IPS-18c (cell line): Measurements from ENCODE around the gene CTNNBIP1.

Experiments
- H3K4me3 ChIP-seq: 2 replicates; pipeline ENCODE4 v1.7.0; 2013; ENCODE audit warnings: low read depth, mild to moderate bottlenecking, low read length, moderate library complexity; ENCODE audit not compliant: insufficient read depth
- H3K9me3 ChIP-seq: one replicate; pipeline ENCODE4 v1.6.1; 2013; ENCODE audit warnings: mild to moderate bottlenecking, low read length, moderate library complexity; ENCODE audit not compliant: control insufficient read depth, insufficient read depth

Gene CTNNBIP1

GRCh38 chr1:9871021-9871420, 39.0 kb downstream of the CTNNBIP1 start:
- Histone ChIP-seq H3K9me3 (no peaks in the 10 kb centered on the region), H3K4me3 (no peak overlapping the region)

- Histone ChIP-seq H3K9me3 (no peaks in the 10 kb centered on the region), H3K4me3 (no peak overlapping the region)
Observed at GRCh38 chr1:9870572-9870971, 39.5 kb downstream of the CTNNBIP1 start.

- Histone ChIP-seq H3K4me3 (no peak overlapping the region), H3K9me3 (no peaks in the 10 kb centered on the region)
Observed at GRCh38 chr1:9869831-9870251, 40.2 kb downstream of the CTNNBIP1 start.

- no peaks in the 10 kb centered on the region for H3K9me3 ChIP-seq
Observed at GRCh38 chr1:9868244-9868590, 41.9 kb downstream of the CTNNBIP1 start.

DNA sequence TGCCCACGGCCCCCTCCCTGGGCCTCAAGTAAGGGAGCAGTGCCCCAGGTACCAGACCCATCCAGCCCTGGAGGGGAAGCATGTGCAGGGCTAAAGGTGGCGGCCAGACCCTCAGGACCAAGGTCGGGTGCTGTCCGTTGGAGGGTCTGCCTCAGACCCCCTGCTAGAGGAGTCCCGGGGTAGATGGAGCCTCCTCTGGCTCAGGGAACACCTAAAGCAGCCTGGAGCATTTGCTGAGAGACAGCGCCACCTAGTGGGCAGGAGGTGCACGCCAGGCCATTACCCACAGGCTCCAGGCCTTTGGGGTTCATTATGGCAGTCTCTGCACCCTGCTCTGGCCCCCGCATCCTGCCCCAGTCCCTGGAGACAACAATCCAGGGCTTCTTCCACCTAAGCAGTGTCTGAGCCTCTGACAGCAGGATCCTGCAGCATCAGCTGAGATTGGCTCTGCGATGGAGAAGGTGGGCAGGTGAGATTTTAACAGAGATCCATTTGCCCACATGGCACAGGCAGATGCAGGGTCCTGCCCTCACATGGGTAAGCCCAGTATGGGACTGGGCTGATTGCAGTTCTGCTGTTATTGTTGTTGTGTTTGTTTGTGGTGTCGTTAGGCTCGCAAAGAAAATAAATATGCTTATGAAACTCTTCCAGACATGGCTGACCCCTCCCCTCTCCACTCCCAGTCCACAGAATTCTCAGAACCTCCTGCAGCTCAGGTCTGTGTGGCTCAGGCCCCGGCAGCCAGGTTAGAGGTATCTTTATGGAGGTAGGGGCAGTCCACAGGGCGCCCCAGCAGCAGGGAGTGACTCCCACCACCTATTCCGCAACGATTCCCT, 42.4 kb downstream of the CTNNBIP1 start:
- Histone ChIP-seq H3K4me3 (no peak overlapping the region), H3K9me3 (no peaks in the 10 kb centered on the region)

More at GRCh38 chr1:9868244-9868590, 41.9 kb downstream of the CTNNBIP1 start:
- H3K4me3 ChIP-seq = no peak overlapping the region

GRCh38 chr1:9866836-9867235, 43.2 kb downstream of the CTNNBIP1 start:
- Histone ChIP-seq H3K9me3 (no peaks in the 10 kb centered on the region), H3K4me3 (no peak overlapping the region)

DNA sequence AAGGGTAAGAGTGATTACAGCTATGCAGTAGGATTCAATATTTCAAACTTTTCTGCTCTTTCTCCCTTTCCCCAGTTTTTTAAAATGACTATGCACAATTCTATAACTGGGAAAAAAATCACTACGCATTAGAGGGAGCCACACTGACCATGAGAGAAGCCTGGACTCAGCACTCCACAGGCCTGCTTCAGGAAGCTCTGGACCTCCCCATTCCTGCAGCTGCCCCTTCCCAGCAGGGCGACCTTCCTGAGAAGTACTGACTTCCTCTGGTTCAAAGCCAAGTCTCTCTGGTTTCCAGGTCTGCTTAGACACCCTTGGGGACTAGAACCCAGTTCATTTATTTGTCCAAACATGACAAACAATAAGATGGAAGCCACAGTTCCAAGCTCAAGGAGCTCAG, 44.3 kb downstream of the CTNNBIP1 start:
- H3K9me3 ChIP-seq = no peaks in the 10 kb centered on the region
- H3K4me3 ChIP-seq = no peak overlapping the region

DNA sequence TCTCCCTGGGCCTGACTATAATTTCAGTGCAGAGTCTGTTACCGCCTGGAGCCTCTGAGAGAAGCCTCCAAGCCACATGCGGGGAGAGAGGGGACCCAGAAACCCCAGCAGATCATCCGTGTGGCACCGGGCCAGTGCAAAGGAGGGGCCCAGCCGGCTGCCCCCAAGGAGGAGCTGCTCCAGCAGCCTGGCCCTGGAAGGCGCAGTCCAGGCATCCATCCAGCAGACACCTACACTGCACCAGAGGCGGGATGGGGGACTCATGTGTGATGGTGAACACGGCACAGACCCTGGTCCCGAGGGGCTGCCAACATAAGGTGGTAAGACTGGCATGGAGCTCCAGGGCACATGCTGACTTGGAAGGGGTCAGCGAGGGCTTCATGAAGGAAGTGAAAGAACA, 46.7 kb downstream of the CTNNBIP1 start:
- no peaks in the 10 kb centered on the region for H3K9me3 ChIP-seq
- no peak overlapping the region for H3K4me3 ChIP-seq

- no peaks in the 10 kb centered on the region for H3K9me3 ChIP-seq
- H3K4me3 ChIP-seq = no peak overlapping the region
Observed at GRCh38 chr1:9861360-9861759, 48.7 kb downstream of the CTNNBIP1 start.

GRCh38 chr1:9860887-9861286, 49.2 kb downstream of the CTNNBIP1 start:
- H3K9me3 ChIP-seq = no peaks in the 10 kb centered on the region
- no peak overlapping the region for H3K4me3 ChIP-seq

DNA sequence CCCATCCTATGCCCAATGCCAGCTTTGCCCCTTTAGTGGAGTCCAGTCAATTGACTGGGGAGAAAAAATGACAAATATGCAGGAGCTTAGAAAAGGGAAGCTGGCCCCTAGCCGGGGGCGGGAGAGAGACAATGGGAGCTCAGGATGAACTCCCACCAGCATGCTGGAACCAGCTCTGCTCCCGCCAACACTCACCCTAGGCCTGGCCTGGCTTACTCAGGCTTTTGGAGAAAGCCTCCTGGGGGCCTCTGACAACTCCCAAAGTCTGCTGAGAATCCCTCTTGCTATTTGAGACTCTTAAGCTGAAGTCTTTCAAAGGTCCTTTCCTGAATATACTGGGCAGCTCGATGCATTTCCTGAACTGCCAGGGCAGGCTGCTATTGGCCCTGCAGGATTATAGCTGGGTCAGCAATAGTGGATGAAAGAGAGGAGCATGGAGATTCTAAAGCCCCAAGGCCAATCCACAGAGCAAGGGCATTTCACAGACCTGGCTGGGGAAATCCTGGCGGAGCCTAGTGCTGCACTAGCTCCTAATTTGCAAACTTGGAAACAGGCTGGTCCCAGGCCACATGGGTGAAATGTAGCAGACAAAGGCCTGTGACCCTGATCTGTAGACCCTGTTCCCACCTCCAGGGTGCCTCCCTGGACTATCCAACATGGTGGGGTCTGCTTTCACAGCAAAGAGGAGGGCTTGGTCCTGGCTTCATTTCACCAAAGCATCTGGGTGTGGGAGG, 50.6 kb downstream of the CTNNBIP1 start:
- no peak overlapping the region for H3K4me3 ChIP-seq
- no peaks in the 10 kb centered on the region for H3K9me3 ChIP-seq

DNA sequence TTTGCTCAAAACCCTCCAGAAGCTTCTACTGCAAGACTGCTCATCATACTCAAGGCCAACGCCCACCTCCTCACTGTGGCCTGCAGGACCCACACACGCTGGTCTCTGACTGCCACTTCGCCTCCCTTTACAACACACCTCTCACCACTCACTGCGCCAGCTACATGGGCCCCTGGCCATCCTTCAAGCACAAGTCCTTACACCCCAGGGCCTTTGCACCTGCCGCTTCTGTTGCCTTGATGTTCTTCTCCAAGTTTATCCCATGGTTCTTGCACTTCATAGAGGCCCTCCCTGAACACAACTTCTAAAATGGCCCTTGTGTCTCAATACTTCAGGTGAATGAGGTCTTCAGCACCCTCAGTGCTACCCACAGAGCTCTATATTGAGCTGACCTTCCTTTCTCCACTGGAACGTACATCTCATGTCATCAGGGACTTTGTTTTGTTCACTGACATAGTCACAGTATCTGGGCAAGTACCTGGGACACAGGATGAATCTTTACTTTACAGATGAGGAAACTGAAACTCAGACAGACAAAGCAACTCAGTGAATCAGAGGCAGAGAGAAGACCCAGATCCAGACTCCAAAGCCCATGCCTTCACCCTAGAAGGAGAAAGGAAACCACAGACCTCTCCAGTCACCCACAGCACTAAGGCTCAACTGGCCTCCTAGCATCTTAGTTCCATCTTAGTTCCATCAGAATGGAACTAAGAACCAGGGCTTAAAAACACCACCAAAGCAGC, 51.6 kb downstream of the CTNNBIP1 start:
- no peak overlapping the region for H3K4me3 ChIP-seq
- no peaks in the 10 kb centered on the region for H3K9me3 ChIP-seq

- no peaks in the 10 kb centered on the region for H3K9me3 ChIP-seq
Observed at GRCh38 chr1:9855186-9855585, 54.9 kb downstream of the CTNNBIP1 start.

DNA sequence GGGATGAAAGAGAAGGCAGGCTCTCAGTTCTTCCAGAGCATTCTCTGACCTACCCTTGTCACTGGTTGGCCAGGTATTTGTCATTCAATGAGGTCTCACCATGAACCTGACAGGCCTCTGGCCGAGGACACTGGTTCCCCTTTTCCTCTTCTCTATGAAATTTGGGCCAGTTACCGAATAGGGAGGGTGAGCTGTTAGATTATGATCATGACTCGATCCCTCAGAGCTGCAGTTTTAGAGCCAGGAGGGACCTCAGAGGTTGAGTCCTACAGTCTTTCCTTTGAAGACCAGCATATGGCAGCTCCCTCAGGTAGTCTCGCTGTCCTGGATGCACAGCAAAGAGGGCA, 56.8 kb downstream of the CTNNBIP1 start:
- H3K9me3 ChIP-seq = no peaks in the 10 kb centered on the region
- no peak overlapping the region for H3K4me3 ChIP-seq

More at GRCh38 chr1:9855186-9855585, 54.9 kb downstream of the CTNNBIP1 start:
- H3K4me3 ChIP-seq = no peak overlapping the region

DNA sequence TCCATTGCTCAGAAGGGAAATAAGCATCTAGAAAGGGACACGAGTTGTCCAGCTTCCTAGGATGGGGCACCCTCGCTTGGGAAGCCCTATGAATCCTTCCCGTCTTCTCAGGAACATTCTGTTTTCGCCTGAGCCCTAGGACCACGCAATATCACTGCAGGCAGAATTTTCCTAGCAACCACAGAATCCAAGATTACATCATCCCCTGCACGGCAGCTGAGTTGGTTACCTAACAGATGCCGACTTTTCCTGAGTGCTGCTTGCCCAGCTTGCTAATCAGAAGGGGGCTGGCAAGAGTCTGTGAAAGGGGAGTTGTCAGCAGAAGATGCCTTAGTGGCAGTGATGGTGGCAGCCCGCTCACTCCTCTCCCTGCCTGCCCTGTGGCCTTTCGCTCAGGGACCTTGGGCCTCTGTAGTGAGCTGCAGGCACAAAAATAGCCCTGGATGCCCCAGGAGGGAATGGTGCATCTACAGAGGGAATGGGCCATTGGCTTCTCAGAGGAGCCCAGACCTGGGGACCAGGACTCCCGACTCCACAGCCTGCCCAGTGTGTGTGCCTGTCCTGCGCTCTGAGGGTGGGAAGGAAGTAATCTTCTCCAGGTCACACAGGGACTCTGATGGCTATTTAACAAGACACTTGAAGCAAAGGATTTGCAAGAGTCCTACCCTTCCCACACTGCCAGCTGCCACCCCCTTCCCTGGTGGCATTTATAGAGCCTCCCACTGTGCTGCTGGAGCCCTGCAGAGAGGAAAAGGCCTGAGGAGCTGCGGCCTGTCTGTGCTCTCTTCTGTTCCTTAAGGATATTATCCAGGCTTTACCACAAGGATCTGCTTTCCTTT, 57.4 kb downstream of the CTNNBIP1 start:
- Histone ChIP-seq H3K4me3 (no peak overlapping the region), H3K9me3 (no peaks in the 10 kb centered on the region)

- Histone ChIP-seq H3K4me3 (no peak overlapping the region), H3K9me3 (no peaks in the 10 kb centered on the region)
Observed at GRCh38 chr1:9852004-9852403, 58.1 kb downstream of the CTNNBIP1 start.
